ENCODE results near the gene HSFX3.
"Not testable (repeated sequence)": the region's sequence is repeated elsewhere in the genome, so short reads cannot be mapped to it uniquely, and the experiment has no call there.

GRCh38 chrX:149526318-149527033 is 23.2 kb downstream of the HSFX3 start:
- not testable (repeated sequence) for TF ChIP-seq EZH2 (IDR thresholded peaks at IDR 0.05; ENCODE audit: low read depth, low read length, severe bottlenecking); CTCF (IDR thresholded peaks at IDR 0.05; ENCODE audit: control extremely low read depth in 1 of 3, insufficient read depth in 1 of 3, low read depth in 1 of 3, low read length in 3 of 3); JUN (IDR thresholded peaks at IDR 0.05; ENCODE audit: low read depth, low read length); USF2 (IDR thresholded peaks at IDR 0.05; ENCODE audit: low read length); GTF2F1 (IDR thresholded peaks at IDR 0.05; ENCODE audit: borderline replicate concordance, low read depth, low read length); SIN3A (conservative IDR thresholded peaks at IDR 0.05 in 1 of 2, IDR thresholded peaks at IDR 0.05 in 1 of 2; ENCODE audit: low read depth in 1 of 2, low read length in 2 of 2); ATF2 (IDR thresholded peaks at IDR 0.05; ENCODE audit: low read length); BACH1 (IDR thresholded peaks at IDR 0.05; ENCODE audit: low read length)
